ENCODE results near the gene SFXN5.

SFXN5 gene

GRCh38 chr2:73033142-73033765, 38.3 kb downstream of the SFXN5 start:
- TF ChIP-seq YY1 (IDR thresholded peaks at IDR 0.05; ENCODE audit: low read depth), result no peak
- TF ChIP-seq CEBPB (IDR thresholded peaks at IDR 0.05), result no peak
- TF ChIP-seq USF1 (IDR thresholded peaks at IDR 0.05), result no peak
- TF ChIP-seq REST (IDR thresholded peaks at IDR 0.05; ENCODE audit: low read depth), result no peak
- no peak for TF ChIP-seq EGR1 (IDR thresholded peaks at IDR 0.05)
- no peak for TF ChIP-seq RAD21 (IDR thresholded peaks at IDR 0.05; ENCODE audit: low read depth)
- TF ChIP-seq EP300 (IDR thresholded peaks at IDR 0.05; ENCODE audit: borderline replicate concordance), result no peak
- no peak for TF ChIP-seq CREB1 (IDR thresholded peaks at IDR 0.05; ENCODE audit: low read depth)
- no peak for TF ChIP-seq FOXM1 (IDR thresholded peaks at IDR 0.05; ENCODE audit: borderline replicate concordance, low read depth)
- TF ChIP-seq TCF12 (IDR thresholded peaks at IDR 0.05; ENCODE audit: low read depth), result no peak
- TF ChIP-seq ZBTB7A (IDR thresholded peaks at IDR 0.05; ENCODE audit: low read depth), result no peak

GRCh38 chr2:73032702-73033097, 38.8 kb downstream of the SFXN5 start:
- TF ChIP-seq ZBTB7A (IDR thresholded peaks at IDR 0.05; ENCODE audit: low read depth) (no peak), NFIC (IDR thresholded peaks at IDR 0.05) (no peak), USF1 (IDR thresholded peaks at IDR 0.05) (no peak), CREB1 (IDR thresholded peaks at IDR 0.05; ENCODE audit: low read depth) (no peak), TEAD4 (IDR thresholded peaks at IDR 0.05) (no peak), CEBPB (IDR thresholded peaks at IDR 0.05) (no peak), RAD21 (IDR thresholded peaks at IDR 0.05; ENCODE audit: low read depth) (no peak), MAX (IDR thresholded peaks at IDR 0.05) (no peak), TAF1 (IDR thresholded peaks at IDR 0.05; ENCODE audit: low read depth) (no peak), EP300 (IDR thresholded peaks at IDR 0.05; ENCODE audit: borderline replicate concordance) (no peak)

GRCh38 chr2:73031725-73032701, 39.5 kb downstream of the SFXN5 start:
- TF ChIP-seq TCF12 (IDR thresholded peaks at IDR 0.05; ENCODE audit: low read depth) (no peak), REST (IDR thresholded peaks at IDR 0.05; ENCODE audit: low read depth) (no peak), FOXM1 (IDR thresholded peaks at IDR 0.05; ENCODE audit: borderline replicate concordance, low read depth) (no peak), NFIC (IDR thresholded peaks at IDR 0.05) (no peak), EGR1 (IDR thresholded peaks at IDR 0.05) (no peak), TEAD4 (IDR thresholded peaks at IDR 0.05) (no peak), USF1 (IDR thresholded peaks at IDR 0.05) (no peak), YY1 (IDR thresholded peaks at IDR 0.05; ENCODE audit: low read depth) (no peak), TAF1 (IDR thresholded peaks at IDR 0.05; ENCODE audit: low read depth) (no peak), MAX (IDR thresholded peaks at IDR 0.05) (no peak), EP300 (IDR thresholded peaks at IDR 0.05; ENCODE audit: borderline replicate concordance) (no peak), CREB1 (IDR thresholded peaks at IDR 0.05; ENCODE audit: low read depth) (no peak), CEBPB (IDR thresholded peaks at IDR 0.05) (no peak), RAD21 (IDR thresholded peaks at IDR 0.05; ENCODE audit: low read depth) (no peak)

- no peak for TF ChIP-seq ZBTB7A (IDR thresholded peaks at IDR 0.05; ENCODE audit: low read depth)
- no peak for TF ChIP-seq USF1 (IDR thresholded peaks at IDR 0.05)
- no peak for TF ChIP-seq CEBPB (IDR thresholded peaks at IDR 0.05)
- no peak for TF ChIP-seq MAX (IDR thresholded peaks at IDR 0.05)
- TF ChIP-seq EGR1 (IDR thresholded peaks at IDR 0.05), result no peak
- TF ChIP-seq TAF1 (IDR thresholded peaks at IDR 0.05; ENCODE audit: low read depth), result no peak
- no peak for TF ChIP-seq RAD21 (IDR thresholded peaks at IDR 0.05; ENCODE audit: low read depth)
- TF ChIP-seq EP300 (IDR thresholded peaks at IDR 0.05; ENCODE audit: borderline replicate concordance), result no peak
- TF ChIP-seq YY1 (IDR thresholded peaks at IDR 0.05; ENCODE audit: low read depth), result no peak
Observed at GRCh38 chr2:73031095-73031678, 40.3 kb downstream of the SFXN5 start.
